Left hindlimb (tissue), 1 donor: ENCODE data around the gene GON4L.
A peak's percentile ranks its signal among the peaks of the same experiment; 100 is the strongest.
"Not testable (repeated sequence)": the region's sequence is repeated elsewhere in the genome, so short reads cannot be mapped to it uniquely, and the experiment has no call there.

Experiments
- DNase-seq: peaks from one replicate; pipeline ENCODE4 v3.0.0-alpha.2; 2018

The GON4L gene

DNA sequence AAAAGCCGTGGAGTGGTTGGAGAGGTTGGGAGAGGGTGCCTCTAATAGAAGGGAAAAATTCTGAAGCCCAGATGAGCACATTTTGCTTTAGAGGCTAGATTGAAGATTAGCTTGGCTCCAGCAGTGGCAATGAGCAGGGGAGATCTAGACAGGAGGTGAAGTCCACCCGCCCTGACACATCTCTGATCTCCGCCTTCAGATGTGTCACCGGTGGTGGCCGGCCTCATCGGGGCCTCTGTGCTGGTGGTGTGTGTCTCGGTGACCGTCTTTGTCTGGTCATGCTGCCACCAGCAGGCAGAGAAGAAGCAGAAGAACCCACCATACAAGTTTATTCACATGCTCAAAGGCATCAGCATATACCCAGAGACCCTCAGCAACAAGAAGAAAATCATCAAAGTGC, 10.8 kb upstream of the GON4L start:
- DNase-seq: no peak

DNA sequence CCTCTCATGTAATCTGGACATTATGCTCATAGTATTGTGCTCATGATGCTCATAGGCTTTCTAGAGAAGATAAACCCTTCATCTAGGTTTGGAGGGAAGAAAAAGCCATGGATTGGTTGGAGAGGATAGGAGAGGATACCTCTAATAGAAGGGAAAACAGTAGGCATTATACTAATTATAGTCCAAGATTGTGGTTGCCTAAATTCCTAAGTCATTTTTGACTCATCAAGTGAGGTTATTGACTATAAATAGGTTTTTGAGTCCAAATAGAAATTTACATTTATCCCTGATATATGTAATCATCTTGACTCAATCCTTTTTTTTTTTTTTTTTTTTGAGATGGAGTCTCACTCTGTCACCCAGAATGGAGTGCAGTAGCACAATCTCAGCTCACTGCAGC, 7.4 kb upstream of the GON4L start:
- no peak for DNase-seq

DNA sequence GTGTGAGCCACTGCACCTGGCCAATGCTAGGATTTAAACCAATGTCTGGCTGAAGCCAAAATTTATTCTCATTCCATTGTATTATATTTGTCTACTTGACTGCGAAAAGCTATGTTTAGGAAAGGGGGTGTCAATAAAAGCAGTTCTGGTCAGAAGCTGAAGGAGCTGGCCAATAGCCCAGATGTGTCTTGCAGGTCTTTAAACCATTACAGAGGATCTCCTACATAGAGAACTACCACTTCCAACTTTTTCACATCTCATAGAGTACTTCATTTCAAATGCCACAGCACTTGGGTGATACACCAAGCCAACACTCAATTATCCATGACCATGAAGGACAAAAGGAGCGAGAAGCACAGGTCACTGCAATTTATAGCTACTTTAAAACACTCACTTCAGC, 4.9 kb upstream of the GON4L start:
- no peak for DNase-seq

DNA sequence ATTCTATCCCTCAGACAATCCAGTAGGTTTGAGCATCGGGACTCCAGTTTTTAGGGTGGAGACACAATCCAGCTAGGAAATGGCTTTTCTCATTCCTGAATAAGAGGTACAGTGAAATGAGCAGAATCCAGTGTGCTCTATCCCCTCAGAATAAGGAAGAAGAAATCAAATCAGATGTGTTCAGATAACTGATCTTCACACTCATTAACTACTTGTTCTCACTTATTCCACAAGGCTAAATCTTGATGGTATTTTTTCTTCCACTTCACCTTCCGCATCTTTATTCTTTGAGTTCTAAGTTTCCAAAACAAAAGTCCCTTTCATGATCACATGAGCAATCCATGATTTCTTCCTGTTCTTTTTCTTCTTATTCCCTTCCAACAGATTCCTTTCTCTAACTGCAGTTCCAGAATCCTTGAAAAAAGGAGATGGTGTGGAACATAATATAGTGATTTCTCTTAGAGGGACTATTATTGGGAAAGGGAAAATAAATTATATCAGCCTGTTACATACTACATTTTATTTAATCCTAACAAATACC, 4.0 kb upstream of the GON4L start:
- no peak for DNase-seq

DNA sequence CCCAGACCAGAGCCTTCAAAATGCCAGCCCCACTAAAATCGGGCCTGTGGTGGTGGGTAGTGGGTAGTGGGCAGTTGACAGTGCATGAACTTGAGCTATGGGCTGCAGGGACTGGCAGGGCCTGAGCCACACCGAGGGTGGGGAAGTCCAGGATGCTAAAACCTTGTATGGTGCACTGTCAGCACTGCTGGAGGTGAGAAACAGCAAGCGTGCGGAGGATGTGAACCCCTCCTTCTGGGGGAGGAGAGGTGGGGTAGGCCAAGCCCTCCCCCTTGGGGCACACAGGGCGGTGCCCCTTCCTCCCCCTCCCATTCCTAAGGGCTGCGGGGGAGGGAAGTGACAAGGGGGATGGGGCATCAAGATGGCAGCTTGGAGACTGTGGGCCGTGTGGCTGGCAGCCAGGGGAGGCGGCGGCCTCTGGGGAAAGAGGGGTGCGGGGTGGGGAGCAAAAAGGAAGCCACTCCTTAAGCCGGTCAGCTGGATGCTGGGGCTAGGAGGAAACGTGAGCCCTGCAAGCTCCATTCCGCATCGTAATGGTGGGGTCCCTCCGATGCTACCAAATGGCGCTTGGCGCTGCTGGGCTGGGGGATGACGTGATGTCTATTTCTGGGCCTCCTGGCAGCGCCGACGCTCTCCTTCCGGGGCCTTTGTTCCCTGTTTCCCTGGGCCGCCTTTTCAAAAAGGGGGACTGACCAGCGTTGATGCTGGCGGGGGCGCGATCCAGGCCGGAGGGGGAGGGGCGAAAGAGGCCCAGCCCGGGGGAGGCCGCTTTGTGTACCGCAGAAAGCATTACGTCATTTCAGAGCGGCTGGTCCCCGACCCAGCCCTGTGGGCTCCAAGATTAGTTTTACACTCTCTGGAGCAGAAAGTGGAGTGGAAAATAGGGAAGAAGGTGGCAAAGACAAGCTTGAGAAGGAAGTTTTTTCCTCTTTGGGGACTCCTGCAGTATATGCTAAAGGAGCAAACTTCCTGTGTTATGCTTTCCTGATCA, 3.2 kb upstream of the GON4L start:
- peak; percentile 89 for DNase-seq

DNA sequence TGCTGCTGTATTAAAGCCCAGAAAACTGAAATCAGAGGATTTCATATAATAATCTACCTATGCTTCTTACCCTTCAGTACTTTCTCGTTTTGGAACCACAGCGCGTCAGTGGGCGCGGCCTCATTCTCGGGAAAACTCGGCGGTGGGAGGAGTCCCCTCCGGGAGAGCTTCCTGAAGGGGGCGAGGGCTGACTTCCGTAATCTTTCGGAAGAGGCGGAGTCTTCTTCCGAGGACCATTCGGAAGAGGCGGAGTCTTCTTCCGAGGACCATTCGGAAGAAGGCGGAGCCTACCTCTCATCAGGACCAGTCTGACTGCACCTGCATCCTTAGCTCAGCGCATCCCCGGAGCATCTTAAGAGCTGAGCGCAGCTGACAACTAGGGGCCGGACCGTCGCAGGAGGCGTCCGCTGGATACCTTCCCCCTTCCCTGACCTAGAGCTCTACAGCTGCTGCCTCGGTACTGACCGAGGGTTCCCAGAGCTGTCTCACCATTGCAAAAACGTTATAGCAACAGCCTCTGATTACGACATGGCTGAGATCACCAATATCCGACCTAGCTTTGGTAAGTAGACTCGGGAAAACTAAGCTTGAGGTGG, 2.3 kb upstream of the GON4L start, which contains the start of gene SYT11:
Gene SYT11 (plus strand): TSS at position 334 of the 596 bp plus-strand sequence. CDS start 195 bp downstream, at position 529.
- DNase-seq: peak; percentile 96

DNA sequence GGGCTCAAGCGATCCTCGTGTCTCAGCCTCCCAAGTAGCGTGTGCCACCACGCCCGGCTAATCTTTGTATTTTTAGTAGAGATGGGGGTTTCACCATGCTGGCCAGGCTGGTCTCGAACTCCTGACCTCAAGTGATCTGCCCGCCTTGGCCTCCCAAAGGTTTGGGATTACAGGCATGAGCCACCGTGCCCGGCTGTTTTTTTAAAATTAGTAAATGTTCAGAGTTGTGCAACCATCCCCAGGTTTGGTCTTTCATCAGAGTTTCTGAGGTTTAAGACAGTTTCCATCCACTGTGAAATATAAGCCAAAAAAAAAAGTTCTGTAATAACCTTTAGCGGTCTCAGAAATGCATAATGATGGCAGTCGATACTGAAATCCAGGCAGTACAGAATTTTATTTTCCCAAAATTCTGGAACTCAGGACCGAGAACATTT, 1.8 kb upstream of the GON4L start:
- no peak for DNase-seq

DNA sequence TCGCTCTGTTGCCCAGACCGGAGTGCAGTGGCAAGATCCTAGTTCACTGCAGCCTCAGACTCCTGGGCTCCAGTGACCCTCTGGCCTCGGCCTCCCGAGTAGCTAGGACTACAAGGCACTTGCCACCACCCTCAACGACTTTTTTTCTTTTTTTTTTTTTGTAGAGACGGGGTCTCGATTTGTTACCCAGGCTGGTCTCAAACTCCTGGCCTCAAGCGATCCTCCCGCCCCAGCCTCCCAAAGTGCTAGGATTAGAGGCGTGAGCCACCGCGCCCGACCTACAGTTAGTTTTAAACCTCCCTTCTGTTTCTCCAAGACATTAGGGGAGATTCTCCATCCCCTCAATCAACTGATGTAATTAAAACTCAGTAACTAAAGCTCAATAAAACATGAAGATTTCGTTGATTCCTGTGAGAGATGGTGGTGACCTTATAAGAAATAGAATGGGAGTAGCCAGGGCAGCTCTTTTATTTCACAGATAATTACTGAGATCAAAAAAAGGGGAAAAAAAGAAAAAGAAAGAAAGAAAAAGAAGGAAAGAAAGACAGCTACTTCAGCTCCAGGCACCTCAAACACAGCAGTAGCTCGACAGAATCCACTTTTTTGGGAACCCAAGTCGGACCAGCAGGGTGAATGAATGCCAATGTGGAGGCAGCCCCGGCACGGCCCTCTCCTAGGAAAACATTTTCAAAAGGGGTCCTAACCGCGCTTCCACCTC, 598 bp downstream of the GON4L start:
- DNase-seq: no peak

DNA sequence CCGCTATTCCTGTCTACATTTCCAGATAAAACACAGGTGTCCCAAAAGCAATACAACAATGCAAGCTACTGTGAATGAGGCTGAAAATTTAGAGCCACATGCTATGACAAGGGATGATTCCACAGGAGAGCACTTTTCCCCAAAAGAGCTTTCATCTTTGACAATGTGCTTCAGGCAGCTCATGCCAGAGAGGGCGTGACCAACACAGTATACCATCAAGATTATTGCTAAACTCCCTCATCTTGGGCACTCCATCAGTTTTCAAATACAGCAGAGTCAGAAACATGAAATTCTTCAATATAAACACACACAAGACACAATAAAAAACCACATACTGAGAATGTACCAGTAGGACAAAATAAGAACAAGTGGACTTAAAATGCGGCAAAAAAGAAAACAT, 6.7 kb downstream of the GON4L start:
- DNase-seq: no peak

DNA sequence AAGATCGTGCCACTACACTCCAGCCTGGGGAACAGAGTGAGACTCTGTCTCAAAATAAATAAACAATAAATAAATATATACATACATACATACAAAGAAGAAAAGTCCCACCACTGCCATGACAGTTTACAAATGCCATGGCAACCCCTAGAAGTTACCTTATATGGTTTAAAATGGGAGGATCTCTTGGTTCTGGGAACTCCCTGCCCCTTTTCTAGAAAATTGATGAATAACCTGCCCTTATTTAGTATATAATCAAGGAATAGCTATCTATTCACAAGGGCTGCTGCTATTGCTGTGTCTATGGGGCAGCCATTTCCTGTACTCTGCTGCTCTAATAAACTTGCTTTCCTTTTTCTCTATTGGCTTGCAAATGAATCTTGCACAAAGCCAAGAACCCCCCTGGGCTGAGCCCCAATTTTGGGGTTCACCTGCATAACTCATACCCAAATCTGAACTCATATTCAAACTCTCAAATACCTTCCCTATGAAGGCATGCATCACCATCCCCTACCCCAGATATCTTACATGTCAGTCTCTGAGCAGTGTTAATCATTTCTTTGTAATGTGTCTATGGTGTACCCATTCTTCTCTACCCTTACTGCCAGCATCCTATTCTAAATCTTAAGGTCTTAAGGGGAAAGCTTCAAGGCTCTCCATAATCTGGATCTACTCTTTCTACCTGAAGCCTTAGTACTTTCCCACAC, 9.0 kb downstream of the GON4L start:
- no peak for DNase-seq

DNA sequence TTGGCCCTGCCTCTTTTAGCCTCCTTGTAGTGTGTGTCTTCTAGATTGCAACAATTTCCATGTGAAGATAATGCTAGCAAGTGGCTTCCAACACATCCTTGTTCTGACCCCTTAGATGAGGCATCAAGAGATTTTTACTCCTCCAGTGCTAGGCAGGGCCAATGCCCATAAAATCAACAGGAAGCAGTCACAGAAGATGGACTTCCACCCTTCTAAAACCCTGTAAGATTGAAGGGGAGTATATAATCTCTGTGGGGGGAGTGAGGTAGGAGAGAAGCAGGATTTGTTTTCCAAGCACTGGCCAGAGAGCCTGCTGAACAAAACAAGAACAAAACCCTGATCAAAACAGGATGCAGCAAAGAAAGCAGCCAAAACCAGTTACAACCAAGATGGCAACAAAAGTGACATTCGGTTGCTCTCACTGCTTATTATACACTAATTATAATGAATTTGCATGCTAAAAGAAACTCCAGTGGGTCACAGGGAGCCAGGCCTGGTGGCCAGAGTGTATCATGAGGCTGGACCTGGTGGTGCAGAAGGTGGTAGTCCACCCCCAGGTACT, 12.1 kb downstream of the GON4L start:
- no peak for DNase-seq

DNA sequence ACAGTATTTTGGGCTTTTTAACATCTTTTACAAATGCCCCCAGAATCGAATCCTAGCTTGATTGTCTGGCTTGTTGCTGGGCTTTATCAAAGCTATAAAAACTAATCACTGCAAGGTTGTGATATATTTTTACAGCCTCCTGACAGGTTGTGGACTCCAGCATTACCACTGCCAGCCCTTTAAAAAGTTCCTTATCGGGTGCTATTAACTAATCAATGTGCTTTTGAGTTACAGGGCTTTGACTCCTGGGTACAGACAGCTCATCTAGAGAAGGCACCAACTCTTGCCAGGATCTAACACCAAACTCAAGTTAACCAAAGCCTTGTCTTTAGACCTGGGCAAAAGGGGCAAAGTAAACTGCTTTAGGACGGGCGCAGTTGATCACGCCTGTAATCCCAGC, 16.6 kb downstream of the GON4L start:
- DNase-seq: no peak

DNA sequence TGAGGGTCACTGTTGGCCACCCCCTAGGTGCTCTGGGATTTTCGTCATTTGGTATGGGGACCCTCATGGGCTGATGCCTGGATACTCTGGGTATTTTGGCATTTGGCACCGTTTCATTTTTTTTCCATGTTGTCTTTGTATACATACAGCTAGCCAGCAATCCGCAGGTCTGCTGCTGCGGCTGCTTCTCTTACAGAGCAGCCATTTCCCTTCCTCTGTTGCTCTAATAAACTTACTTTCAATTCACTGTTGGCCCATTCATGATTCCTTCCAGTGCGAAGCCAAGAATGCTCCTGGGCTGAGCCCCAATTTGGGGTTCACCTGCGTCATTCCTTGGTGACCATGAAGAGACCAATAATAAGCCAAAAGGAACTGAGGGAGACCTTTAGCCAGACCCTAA, 21.5 kb downstream of the GON4L start:
- DNase-seq: no peak

DNA sequence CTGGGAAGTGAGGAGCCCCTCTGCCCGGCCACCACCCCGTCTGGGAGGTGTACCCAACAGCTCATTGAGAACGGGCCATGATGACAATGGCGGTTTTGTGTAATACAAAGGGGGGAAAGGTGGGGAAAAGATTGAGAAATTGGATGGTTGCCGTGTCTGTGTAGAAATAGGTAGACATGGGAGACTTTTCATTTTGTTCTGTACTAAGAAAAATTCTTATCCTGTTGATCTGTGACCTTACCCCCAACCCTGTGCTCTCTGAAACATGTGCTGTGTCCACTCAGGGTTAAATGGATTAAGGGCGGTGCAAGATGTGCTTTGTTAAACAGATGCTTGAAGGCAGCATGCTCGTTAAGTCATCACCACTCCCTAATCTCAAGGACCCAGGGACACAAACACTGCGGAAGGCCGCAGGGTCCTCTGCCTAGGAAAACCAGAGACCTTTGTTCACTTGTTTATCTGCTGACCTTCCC, 22.1 kb downstream of the GON4L start:
- DNase-seq: not testable (repeated sequence)

DNA sequence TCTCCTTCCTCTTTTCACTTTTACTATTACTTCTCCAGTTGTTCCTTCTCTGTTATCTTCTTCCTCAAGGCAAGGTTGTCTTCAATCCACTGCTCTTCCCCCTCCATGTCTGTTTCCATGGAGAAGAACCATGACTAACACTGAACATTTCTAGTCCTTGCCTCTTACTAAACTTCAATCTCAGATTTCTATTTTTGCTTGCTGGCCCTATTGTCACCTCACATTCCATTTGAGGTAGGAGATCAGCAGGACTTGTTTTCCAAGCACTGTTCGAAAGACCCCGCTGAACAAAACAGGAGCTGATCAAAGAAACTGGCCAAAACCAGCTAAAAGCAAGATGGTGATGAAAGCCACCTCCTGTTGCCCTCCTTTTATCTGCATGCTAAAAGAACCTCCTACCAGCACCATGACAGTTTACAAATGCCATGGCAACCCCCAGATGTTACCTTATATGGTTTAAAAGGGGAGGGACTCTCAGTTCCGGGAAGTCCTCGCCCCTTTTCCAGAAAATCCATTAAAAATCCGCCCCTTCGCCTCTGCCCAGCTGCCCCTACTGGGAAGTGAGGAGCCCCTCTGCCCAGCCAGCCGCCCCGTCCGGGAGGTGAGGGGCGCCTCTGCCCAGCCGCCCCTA, 22.6 kb downstream of the GON4L start:
- no peak for DNase-seq

DNA sequence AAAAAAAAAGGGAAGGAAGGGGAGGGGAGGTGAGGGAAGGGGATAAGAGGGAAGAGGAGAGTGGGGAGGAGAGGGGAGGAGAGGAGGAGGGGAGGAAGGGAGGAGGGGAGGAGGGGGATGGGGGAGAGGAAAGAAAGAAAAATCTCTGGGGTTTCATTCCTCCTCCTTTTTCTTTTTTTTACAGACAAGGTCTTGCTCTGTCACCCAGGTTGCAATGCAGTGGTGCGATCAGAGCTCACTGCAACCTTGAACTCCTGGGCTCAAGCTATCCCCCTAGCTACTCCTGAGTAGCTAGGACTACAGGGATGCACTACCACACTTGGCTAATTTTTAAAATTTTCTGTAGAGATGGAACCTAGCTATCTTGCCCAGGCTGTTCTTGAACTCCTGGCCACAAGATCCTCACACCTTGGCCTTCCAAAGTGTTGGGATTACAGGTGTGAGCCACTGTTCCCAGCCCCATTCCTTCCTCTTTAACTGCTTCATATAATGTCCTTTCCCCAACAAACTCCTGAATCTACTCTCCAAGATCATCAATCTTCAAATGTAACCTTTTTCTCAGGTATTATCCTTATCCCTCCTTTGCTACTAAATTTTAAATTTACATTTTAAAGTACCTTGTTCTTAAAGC, 23.2 kb downstream of the GON4L start:
- DNase-seq: no peak

DNA sequence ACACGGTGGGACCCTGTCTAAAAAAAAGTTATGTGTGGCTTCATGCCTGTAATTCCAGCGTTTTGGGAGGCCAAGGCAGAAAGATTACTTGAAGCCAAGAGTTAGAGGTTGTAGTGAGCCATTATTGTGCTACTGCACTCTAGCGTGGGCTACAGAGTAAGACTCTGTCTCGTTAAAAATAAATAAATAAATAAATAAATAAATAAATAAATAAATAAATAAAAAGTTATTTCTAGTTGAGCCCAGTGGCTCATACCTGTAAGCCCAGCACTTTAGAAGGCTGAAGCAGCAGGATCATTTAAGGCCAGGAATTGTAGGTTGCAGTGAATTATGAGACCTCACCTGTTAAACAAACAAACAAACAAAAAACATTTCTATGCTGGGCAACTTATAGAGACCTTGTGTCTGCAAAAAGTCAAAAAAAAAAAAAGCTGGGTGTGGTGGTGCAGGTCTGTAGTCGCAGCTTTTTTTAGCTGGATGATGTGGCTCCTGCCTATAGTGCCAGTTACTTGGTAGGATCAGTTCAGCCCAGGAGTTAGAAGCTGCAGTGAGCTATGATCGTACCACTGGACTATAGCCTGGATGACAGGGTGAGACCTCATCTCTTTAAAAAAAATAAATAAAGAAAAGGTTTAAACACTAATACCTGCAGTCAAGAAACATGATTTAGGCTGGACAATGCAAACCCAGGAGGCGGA, 25.6 kb downstream of the GON4L start:
- DNase-seq: no peak

DNA sequence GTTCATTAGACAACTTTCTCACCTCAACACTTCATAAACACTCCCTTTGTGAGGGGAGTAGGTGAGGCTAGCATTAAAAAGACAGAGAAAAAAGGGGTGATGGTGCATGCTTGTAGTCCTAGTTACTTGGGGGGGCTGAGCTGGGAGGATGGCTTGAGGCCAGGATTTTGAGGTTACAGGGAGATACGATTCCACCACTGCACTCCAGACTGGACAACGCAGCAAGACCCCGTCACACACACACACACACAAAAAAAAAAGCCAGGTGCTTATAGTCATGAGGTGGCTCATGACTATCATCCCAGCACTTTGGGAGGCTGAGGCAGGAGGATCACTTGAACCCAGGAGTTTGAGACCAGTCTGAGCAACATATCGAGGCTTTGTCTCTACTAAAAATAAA, 29.6 kb downstream of the GON4L start:
- no peak for DNase-seq

DNA sequence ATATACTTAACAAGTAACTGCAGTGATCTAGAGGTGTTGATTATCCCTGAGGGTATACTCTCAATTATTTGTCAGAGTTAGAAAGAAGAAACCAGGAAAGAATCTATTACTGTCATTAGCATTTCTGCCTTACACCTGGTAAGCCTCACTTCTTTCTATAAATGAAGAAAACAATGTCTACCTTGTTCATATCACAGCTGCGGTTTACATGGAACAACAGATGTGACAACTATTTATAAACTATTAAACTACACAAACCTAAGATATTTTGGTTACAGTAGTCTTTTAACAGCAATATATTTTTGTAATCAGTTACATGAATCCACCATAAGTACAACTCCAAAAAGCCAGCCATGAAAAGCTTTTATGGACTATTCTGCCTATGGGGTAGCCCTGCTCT, 40.7 kb downstream of the GON4L start:
- no peak for DNase-seq

DNA sequence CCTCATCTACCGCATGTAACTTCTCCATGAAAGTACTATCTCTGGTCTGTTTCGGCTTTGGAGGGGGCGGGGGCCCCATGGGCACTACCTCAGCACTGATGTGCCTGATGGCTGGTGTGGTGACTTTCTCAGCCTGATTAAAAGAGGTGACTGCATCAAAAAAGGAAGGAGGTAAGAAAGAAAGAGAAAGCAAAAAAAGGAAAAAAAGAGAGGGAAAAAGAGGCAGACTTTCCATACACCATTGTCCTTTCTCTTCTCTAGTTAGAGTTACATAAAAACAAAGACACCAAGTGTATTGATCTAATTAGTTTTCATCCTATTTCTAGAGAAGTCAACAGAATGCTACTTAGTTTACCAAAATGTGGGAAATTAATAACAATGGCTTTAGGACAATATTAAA, 43.3 kb downstream of the GON4L start:
- DNase-seq: no peak
